H1 (cell line): ENCODE data around the gene ATP7B.

Source experiments
- ATF3 ChIP-seq: IDR thresholded peaks from 2 replicates; pipeline ENCODE4 v1.6.1; 2011; ENCODE audit warnings: low read depth, mild to moderate bottlenecking, low read length; ENCODE audit not compliant: insufficient read depth
- CTCF ChIP-seq, 3 experiments: IDR thresholded peaks; 1 replicate in 2 of 3; 2 replicates in 1 of 3; pipeline versions ENCODE4 v1.5.1 to v1.6.1; 2011; ENCODE audit warnings: low read length in 3 of 3, mild to moderate bottlenecking in 3 of 3, inconsistent platforms in 2 of 3, low read depth in 1 of 3, moderate library complexity in 1 of 3; ENCODE audit not compliant: insufficient read depth in 1 of 3; ENCODE audit errors: control extremely low read depth in 1 of 3
- EZH2 ChIP-seq: fragments of 200-600 bp; sonication (generic); IDR thresholded peaks from 2 replicates; pipeline ENCODE4 v1.7.1; 2012; ENCODE audit warnings: low read depth, mild to moderate bottlenecking, moderate library complexity, low read length, inconsistent platforms; ENCODE audit not compliant: severe bottlenecking
- GTF2F1 ChIP-seq: IDR thresholded peaks from 2 replicates; pipeline ENCODE4 v1.6.1; 2012; ENCODE audit warnings: low read depth, low read length, improper control_type of control experiment, borderline replicate concordance
- PHF8 ChIP-seq: fragments of 200-600 bp; sonication (generic); conservative IDR thresholded peaks from 2 replicates; pipeline ENCODE4 v1.7.1; 2012; ENCODE audit warnings: low read depth, mild to moderate bottlenecking, inconsistent platforms, low read length, moderate library complexity
- POLR2A ChIP-seq, 2 experiments: IDR thresholded peaks; 1 replicate in 1 of 2; 2 replicates in 1 of 2; pipeline ENCODE4 v1.6.1; 2011; ENCODE audit warnings: low read depth in 2 of 2, low read length in 2 of 2, mild to moderate bottlenecking in 2 of 2; ENCODE audit errors: control extremely low read depth in 1 of 2
- SP1 ChIP-seq: IDR thresholded peaks from 2 replicates; pipeline ENCODE4 v1.6.1; 2011; ENCODE audit warnings: low read depth, low read length
- TAF7 ChIP-seq: optimal IDR thresholded peaks from 2 replicates; pipeline ENCODE3; 2011; ENCODE audit warnings: low read depth, mild to moderate bottlenecking, inconsistent platforms, low read length, moderate library complexity, borderline replicate concordance
- USF2 ChIP-seq: IDR thresholded peaks from 2 replicates; pipeline ENCODE4 v1.6.1; 2011; ENCODE audit warnings: low read length, improper control_type of control experiment

- no peak for TF ChIP-seq CTCF (IDR thresholded peaks at IDR 0.05; ENCODE audit: control extremely low read depth in 1 of 3, insufficient read depth in 1 of 3, low read depth in 1 of 3, low read length in 3 of 3)
- TF ChIP-seq ATF3, result no peak
- no peak for TF ChIP-seq GTF2F1
- TF ChIP-seq TAF7, result no peak
- no peak for TF ChIP-seq SP1
- no peak for TF ChIP-seq POLR2A (IDR thresholded peaks at IDR 0.05; ENCODE audit: control extremely low read depth in 1 of 2, low read depth in 2 of 2, low read length in 2 of 2)
- no peak for TF ChIP-seq PHF8
- no peak for TF ChIP-seq EZH2
- no peak for TF ChIP-seq USF2
Observed at GRCh38 chr13:52004511-52005170, 6.6 kb downstream of the ATP7B start.
